ENCODE measurements around the gene LNPK. TPM values are rescaled to one million over a fixed set of nuclear protein-coding genes. Genes with fewer than 3 reads are reported as not detected.

LNPK gene
- total and polyA plus RNA-seq, 2 of the 4 experiments (the other 2 are of a cell fraction): 18.7 to 48.6 TPM

GRCh38 chr2:175964195-175964594 lies 37.9 kb downstream of the LNPK start:
- Histone ChIP-seq H3K4ac (ENCODE audit: low read depth, low read length) (no peak overlapping the region), H3K36me3 (ENCODE audit: control insufficient read depth, insufficient read depth, low read length) (peaks cover 2% of the 10 kb centered on the region; the same call in 1 of the 2 replicates), H4K8ac (ENCODE audit: low read depth in 2 of 2, low read length in 2 of 2) (no peak overlapping the region), H2AK9ac (replicated peaks; ENCODE audit: low read depth, low read length, poor library complexity) (no peak overlapping the region), H3K9ac (ENCODE audit: low read depth, low read length) (no peak overlapping the region), H3K4me1 (ENCODE audit: control insufficient read depth, insufficient read depth, low read length) (no peaks in the 10 kb centered on the region), H3K56ac (ENCODE audit: extremely low read depth, insufficient read depth, low read length) (no peak overlapping the region), H2BK20ac (ENCODE audit: low read depth, low read length) (no peak overlapping the region), H4K20me1 (ENCODE audit: insufficient read depth, low read length) (no peaks in the 10 kb centered on the region), H3K9me1 (ENCODE audit: insufficient read depth, low read length) (no peaks in the 10 kb centered on the region), H3K18ac (ENCODE audit: low read depth, low read length) (no peak overlapping the region), H2BK120ac (ENCODE audit: low read depth, low read length) (no peak overlapping the region), H2AK5ac (ENCODE audit: low read depth, low read length) (no peak overlapping the region), H2AFZ (replicated peaks; ENCODE audit: low read length, poor library complexity) (no peak overlapping the region), H2BK15ac (ENCODE audit: low read depth, low read length) (no peak overlapping the region), H4K91ac (ENCODE audit: insufficient read depth, low read depth, low read length) (no peak overlapping the region), H3K27me3 (ENCODE audit: control insufficient read depth, insufficient read depth, low read length) (no peaks in the 10 kb centered on the region), H4K5ac (ENCODE audit: low read depth, low read length) (no peak overlapping the region), H3K79me1 (ENCODE audit: low read depth in 1 of 2, low read length in 2 of 2) (no peaks in the 10 kb centered on the region), H3K9me3 (ENCODE audit: control insufficient read depth, insufficient read depth, low read length) (no peaks in the 10 kb centered on the region), H3K23ac (ENCODE audit: low read depth, low read length) (no peak overlapping the region), H3K4me3 (ENCODE audit: insufficient read depth, low read depth, low read length) (no peak overlapping the region), H3K14ac (replicated peaks; ENCODE audit: low read depth, low read length) (no peak overlapping the region), H3K4me2 (ENCODE audit: low read depth, low read length) (no peak overlapping the region), H3K27ac (ENCODE audit: insufficient read depth, low read length) (no peak overlapping the region), H2BK5ac (ENCODE audit: low read depth, low read length, poor library complexity, severe bottlenecking) (no peak overlapping the region)
- intact Hi-C loops (cut with micrococcal nuclease) (no loop called here), in situ Hi-C loops (cut with MboI; ENCODE audit: low sequenced_read_pairs) (no loop called here), dilution Hi-C loops (cut with HindIII; ENCODE audit: low sequenced_read_pairs, unreplicated experiment) (no loop called here)
- ATAC-seq (ENCODE audit: low read depth) (no peak), DNase-seq (no peak)
- ChIA-PET CTCF (interaction anchor here (0.6 to 1.8 kb wide), 2 partner anchors 13 to 125 kb away, joined by 3 to 7 read pairs; no protein-coding TSS in a partner anchor), POLR2A (ENCODE audit: unreplicated experiment) (no interaction called here)
- WGBS, 2 experiments (ENCODE audit: extremely low coverage in 2 of 2, insufficient read length in 1 of 2): no CpG with 5 or more reads among the region's 4 CpGs
- no TSS peak for BruUV-seq (replicated peaks)
- no peak for TF ChIP-seq CTCF (conservative IDR thresholded peaks at IDR 0.05; ENCODE audit: low read depth, low read length)
- TF ChIP-seq RAD21 (IDR thresholded peaks at IDR 0.05; ENCODE audit: low read length): no peak
- no peak for TF ChIP-seq POLR2A (IDR thresholded peaks at IDR 0.05; ENCODE audit: low read depth, low read length)
- TF ChIP-seq SMC3 (IDR thresholded peaks at IDR 0.05; ENCODE audit: low read depth, low read length): no peak
- TF ChIP-seq MXI1 (IDR thresholded peaks at IDR 0.05; ENCODE audit: borderline replicate concordance, low read depth, low read length): no peak
- no peak for TF ChIP-seq CEBPB (IDR thresholded peaks at IDR 0.05; ENCODE audit: low read depth, low read length)
- no peak for TF ChIP-seq RFX5 (IDR thresholded peaks at IDR 0.05; ENCODE audit: low read depth, low read length)
- no peak for TF ChIP-seq BHLHE40 (IDR thresholded peaks at IDR 0.05; ENCODE audit: low read depth, low read length)
- TF ChIP-seq ELK1 (IDR thresholded peaks at IDR 0.05; ENCODE audit: borderline replicate concordance, low read depth, low read length): no peak
- TF ChIP-seq FOS (IDR thresholded peaks at IDR 0.05; ENCODE audit: low read depth, low read length): no peak
- TF ChIP-seq MAZ (IDR thresholded peaks at IDR 0.05; ENCODE audit: borderline replicate concordance, low read depth, low read length): no peak
- TF ChIP-seq RCOR1 (IDR thresholded peaks at IDR 0.05; ENCODE audit: insufficient replicate concordance, low read length): no peak
- no peak for TF ChIP-seq CHD1 (IDR thresholded peaks at IDR 0.05; ENCODE audit: low read depth, low read length)
- TF ChIP-seq MAFK (IDR thresholded peaks at IDR 0.05; ENCODE audit: low read depth, low read length): no peak
